GM18868 (cell line): ENCODE results near the gene HNRNPH3.

ENCODE experiments used
- ATAC-seq: cut with Tn5 transposase; IDR thresholded peaks from one replicate; pipeline ENCODE4 v1.9.1; 2021; ENCODE audit warnings: mild to moderate bottlenecking, moderate library complexity; ENCODE audit not compliant: unreplicated experiment

HNRNPH3 gene

DNA sequence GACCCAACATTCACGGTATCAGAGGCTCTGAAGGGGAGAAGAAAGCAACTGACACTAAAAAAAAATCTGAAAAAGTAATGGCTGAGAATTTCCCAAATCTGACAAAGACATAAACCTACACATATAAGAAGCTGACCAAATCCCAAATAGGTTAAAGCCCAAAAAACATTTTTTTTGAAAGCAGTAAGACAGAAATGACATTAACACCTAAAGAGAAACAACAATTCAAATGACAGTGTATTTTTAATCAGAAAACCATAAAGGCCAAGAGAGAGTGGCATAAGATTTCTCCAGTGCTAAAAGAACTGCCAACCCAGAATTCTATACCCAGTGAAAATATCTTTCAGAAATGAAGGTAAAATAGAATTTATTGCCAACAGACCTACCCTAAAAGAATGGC is 39.7 kb downstream of the HNRNPH3 start:
- ATAC-seq = no peak

DNA sequence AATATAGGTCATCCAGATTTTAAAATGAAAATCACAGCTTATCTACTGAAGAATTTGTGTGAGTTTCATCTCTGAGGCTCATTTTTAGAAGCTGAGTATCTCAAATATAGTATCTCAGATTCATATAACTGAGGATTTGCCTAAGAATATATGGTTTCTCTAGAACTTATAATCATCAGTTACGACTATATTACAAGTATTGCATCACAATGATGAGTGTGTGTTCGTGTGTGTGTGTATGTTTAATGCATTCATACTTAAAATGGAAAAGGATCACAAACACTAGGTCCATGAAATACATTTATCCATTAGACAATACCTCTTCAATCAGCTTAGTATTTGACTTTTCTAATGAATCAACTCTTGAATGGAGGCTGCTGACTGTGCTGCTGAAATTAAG is 53.9 kb downstream of the HNRNPH3 start:
- ATAC-seq = no peak
